ENCODE results near the gene GUSB.

- TF ChIP-seq CTCF (IDR thresholded peaks at IDR 0.05) = no peak
- TF ChIP-seq POLR2A (IDR thresholded peaks at IDR 0.05) = no peak
- no peak for TF ChIP-seq EP300 (IDR thresholded peaks at IDR 0.05)
Observed at GRCh38 chr7:65926588-65926987, 55.4 kb downstream of the GUSB start.

Data from ovary (tissue), 3 donors.